Subcutaneous adipose tissue (tissue), 4 donors: Measurements from ENCODE around the gene NIT1. TPM values are rescaled to one million over a fixed set of nuclear protein-coding genes. Genes with fewer than 3 reads are reported as not detected.

Experiments used
- total RNA-seq, 4 donors: library from RNA; depleted of rRNA; stranded (reverse); fragments of >200 nt; gene quantifications; one replicate each; pipeline ENCODE4 v1.1.0, GENCODE V29; 2016
- TF ChIP-seq, protein P1 (sequence below): fragments of 450-650 bp; IDR thresholded peaks from one replicate; pipeline ENCODE4 v1.5.1; 2016; ENCODE audit warnings: low read depth, mild to moderate bottlenecking, control low read depth, antibody characterized with exemption, moderate library complexity

Gene NIT1, protein sequence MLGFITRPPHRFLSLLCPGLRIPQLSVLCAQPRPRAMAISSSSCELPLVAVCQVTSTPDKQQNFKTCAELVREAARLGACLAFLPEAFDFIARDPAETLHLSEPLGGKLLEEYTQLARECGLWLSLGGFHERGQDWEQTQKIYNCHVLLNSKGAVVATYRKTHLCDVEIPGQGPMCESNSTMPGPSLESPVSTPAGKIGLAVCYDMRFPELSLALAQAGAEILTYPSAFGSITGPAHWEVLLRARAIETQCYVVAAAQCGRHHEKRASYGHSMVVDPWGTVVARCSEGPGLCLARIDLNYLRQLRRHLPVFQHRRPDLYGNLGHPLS
- total RNA-seq, result 10 to 100 TPM; 20.4 to 41.1 (median 35.3) TPM

DNA sequence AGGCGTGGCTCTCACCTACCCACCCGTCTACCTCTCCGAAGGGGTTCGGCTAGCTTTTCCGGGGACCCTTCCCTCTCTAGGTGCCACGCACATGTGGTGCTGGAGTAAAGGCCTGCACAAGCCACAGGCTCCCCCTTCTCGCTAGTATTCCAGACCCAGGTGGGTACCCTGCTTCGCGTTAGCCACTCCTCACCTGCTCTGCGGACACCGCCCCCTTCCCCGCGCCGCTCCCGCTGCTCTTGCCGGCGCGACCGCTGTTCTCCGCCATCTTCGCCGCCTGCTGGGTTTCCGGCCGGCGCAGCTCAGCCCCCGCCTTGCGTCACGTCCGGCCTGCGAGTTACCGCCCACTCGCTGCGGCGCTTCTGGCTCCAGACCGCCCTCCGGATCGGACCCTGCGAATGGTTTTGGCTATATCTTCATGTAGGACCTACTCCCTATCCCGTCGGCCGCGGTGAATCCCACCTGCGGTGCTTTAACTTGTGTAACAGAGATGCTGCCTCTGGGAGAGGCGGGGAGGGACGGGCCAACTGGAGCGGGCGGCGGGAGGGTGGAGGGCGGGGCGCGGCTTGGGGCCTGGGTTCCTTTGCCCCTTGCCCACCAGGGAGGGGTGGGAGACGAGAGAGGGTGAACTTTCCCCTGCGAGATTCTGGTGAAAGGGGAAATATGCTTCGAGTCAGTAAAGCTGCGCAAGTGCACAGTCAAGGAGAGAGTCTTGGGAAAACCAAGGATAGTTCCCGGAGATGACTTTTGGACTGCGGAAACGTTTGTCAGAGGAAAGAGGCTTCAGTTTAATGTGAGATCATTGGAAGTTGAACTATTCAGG, at the start of gene NIT1, which contains the start of gene PFDN2:
NIT1 (plus strand) TSS at position 347 of the 823 bp plus-strand sequence; CDS start at position 419, 72 bp downstream.
PFDN2 (minus strand) TSS at position 279 of the 823 bp plus-strand sequence; CDS start at position 268, 11 bp downstream.
- TF ChIP-seq, protein P1, sequence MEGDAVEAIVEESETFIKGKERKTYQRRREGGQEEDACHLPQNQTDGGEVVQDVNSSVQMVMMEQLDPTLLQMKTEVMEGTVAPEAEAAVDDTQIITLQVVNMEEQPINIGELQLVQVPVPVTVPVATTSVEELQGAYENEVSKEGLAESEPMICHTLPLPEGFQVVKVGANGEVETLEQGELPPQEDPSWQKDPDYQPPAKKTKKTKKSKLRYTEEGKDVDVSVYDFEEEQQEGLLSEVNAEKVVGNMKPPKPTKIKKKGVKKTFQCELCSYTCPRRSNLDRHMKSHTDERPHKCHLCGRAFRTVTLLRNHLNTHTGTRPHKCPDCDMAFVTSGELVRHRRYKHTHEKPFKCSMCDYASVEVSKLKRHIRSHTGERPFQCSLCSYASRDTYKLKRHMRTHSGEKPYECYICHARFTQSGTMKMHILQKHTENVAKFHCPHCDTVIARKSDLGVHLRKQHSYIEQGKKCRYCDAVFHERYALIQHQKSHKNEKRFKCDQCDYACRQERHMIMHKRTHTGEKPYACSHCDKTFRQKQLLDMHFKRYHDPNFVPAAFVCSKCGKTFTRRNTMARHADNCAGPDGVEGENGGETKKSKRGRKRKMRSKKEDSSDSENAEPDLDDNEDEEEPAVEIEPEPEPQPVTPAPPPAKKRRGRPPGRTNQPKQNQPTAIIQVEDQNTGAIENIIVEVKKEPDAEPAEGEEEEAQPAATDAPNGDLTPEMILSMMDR, result no peak

DNA sequence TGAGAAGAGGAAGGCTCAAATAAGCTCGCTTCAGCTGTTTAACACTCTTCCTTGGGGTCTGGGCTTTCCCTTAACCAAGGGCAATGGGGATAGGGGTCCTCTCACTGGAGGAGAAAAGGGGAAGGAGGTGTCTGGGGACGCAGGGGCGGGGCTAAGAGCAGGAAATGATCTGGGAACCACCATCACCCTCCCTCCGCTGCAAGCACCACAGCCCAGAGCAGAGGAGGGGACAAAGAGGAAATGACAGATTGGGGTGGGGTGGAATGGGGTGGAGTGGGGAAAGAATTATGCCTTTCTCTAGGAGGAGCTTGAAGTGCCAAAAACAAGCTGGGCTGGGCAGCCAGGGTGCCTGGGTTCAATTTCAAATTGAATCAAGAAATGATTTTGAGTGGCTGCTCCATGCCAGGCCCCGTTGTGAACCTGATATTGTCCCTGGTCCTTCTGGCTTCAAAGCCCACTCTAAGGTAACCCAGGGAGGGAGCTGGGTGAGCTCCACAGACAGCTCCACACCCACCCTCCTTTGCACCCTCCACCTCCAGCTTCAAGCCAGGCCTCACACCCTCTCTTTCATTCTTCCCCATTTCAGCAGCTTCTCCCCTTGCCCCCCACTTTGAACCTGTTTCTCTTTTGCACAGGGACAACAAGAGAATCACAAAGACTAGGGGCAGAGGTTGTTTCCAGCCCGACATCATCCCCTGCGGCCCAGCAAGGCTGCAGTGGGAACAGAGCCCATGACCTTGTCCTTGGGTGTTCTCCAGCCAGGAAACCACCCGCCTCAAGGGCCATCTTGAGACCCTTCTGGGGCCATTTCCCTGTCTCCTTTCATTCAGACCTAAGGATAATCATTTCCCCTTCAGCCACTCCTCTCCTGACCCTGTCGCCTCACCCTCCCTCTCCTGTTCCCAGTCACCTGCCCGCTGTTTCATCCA, 49.3 kb upstream of the NIT1 start:
- TF ChIP-seq, protein P1, result no peak

DNA sequence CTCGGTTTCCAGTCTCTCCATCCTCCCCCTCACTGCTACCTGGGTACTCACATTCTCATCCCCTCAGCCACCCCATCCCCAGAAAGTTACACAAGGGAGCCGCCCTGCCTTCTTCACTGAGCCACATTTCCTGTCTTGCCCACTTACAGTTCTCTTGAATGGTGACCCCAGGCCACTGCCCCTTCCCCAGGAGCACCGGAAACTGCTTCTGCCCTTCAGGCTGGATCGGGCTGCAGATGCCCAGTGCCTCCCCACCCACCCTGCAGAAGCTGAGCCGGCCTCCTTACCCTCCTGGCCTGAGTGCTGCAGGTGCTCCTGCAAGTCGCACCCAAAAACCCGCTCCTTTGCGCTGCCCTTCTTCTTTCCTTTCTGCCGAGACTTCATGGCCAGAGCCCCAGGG, 48.7 kb upstream of the NIT1 start:
- TF ChIP-seq, protein P1, result no peak

DNA sequence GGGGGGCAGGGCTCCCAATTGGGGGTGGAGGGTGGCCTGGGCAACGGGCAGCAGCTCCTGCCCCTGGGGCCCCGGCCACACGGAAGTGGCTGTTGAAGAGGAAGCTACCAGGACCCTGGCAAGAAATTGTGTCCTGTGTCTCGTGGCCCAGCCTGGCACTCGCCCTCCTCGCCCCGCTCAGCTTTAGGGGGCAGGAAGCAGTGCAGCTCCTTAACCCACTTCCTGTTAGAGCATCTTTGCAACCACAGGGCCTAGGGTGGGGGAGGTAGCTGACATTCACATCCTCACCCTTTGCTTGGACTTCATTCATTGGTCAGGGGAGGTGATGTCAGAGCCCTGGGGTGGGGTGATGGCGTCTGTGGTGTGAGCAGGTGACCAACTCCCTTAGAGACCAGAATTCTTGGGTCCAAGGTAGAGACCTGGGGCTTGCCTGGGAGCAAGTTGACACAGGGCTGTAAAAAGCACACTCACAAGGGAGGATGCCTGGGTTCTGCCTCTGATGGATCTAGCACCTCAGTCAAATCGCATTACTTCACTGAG, 48.1 kb upstream of the NIT1 start, which contains the start of gene ARHGAP30:
ARHGAP30 (minus strand) TSS at position 161 of the 540 bp plus-strand sequence. CDS start 267 bp downstream, outside the sequence.
- TF ChIP-seq, protein P1, result no peak

DNA sequence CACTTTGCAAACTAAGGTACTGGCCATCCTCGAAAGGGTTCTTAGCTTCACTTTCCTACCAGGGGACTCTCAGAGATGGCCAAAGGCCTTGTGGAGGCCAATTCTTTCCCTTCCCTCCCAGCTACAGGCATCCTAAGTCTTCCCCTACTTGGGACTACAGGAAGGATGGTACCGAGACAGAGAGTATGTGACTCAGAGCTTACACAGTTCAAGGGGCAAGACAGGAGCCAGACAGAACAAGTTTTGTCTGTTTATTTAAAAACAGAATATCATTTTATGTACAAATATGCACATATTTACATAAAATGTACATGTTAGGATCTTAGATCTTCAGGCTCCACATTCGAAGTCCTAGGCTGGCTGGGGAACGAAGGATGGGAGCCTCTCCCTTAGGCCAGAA, 47.1 kb upstream of the NIT1 start:
- TF ChIP-seq, protein P1, result no peak

DNA sequence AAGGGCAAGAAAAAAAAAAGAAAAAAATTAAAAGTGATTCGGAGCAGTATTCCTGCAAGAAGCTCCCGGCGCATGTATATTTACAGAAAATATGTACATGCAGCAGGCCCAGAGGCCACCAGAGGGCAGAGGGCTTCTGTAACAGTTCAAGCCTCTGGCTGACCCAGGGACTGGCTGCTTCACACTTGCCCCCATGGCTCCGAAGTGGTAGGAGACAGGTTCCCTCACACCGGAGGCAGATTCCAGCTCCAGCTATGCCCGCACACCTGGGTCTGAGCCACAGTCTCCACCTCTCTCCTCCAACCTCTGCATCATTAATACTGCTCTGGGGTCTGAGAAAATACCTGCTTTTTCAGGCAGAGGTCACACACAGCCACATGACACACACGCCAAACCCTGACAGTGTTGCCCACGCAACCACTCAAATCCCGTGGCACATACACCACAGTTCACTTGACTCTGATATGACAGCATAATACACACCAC, 46.0 kb upstream of the NIT1 start:
- TF ChIP-seq, protein P1, result no peak
